ENCODE results near the gene BANP. TPM values are rescaled to one million over a fixed set of nuclear protein-coding genes. Genes with fewer than 3 reads are reported as not detected.
"Not testable (repeated sequence)": the region's sequence is repeated elsewhere in the genome, so short reads cannot be mapped to it uniquely, and the experiment has no call there.

Gene BANP
- total RNA-seq, 3 donors from 2014 or later, result 21.9 to 45.4 (median 32.4) TPM

DNA sequence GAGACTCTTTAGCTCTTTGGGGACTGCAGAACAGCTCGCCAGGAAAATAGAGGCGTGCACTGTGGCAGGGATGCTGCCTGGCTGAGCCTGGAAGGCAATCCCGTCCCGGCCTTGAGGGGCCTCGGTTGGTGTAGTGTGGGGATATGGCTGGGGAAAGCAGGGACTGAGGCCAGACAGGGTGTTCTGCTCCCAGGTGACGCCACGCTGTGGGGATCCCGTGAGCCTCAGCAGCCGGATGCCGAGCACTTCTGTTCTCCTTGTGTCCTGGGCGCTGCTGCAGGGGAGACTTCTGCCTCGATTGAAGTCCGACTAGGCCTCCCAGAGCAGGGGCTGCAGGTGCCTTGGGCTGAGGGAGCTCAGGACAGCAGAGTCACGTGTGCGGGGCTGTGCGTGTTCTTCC lies 72.6 kb downstream of the BANP start:
- H3K4me3 ChIP-seq, result no peak overlapping the region
- H3K27ac ChIP-seq, result no peak overlapping the region
- no peaks in the 10 kb centered on the region for H3K36me3 ChIP-seq
- intact Hi-C loops (cut with DNase I; ENCODE audit: low total_unique reads), result no loop called here
- DNase-seq (ENCODE audit: low spot score in 2 of 2), result peak in 1 of 2 donors; percentile 42
- H3K27me3 ChIP-seq, result no peaks in the 10 kb centered on the region
- TF ChIP-seq, protein P1, sequence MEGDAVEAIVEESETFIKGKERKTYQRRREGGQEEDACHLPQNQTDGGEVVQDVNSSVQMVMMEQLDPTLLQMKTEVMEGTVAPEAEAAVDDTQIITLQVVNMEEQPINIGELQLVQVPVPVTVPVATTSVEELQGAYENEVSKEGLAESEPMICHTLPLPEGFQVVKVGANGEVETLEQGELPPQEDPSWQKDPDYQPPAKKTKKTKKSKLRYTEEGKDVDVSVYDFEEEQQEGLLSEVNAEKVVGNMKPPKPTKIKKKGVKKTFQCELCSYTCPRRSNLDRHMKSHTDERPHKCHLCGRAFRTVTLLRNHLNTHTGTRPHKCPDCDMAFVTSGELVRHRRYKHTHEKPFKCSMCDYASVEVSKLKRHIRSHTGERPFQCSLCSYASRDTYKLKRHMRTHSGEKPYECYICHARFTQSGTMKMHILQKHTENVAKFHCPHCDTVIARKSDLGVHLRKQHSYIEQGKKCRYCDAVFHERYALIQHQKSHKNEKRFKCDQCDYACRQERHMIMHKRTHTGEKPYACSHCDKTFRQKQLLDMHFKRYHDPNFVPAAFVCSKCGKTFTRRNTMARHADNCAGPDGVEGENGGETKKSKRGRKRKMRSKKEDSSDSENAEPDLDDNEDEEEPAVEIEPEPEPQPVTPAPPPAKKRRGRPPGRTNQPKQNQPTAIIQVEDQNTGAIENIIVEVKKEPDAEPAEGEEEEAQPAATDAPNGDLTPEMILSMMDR (IDR thresholded peaks at IDR 0.05), result no peak
- TF ChIP-seq POLR2A (IDR thresholded peaks at IDR 0.05) (no peak), POLR2AphosphoS5 (IDR thresholded peaks at IDR 0.05) (no peak)
- no peaks in the 10 kb centered on the region for H3K9me3 ChIP-seq
- H3K4me1 ChIP-seq, result no peaks in the 10 kb centered on the region

DNA sequence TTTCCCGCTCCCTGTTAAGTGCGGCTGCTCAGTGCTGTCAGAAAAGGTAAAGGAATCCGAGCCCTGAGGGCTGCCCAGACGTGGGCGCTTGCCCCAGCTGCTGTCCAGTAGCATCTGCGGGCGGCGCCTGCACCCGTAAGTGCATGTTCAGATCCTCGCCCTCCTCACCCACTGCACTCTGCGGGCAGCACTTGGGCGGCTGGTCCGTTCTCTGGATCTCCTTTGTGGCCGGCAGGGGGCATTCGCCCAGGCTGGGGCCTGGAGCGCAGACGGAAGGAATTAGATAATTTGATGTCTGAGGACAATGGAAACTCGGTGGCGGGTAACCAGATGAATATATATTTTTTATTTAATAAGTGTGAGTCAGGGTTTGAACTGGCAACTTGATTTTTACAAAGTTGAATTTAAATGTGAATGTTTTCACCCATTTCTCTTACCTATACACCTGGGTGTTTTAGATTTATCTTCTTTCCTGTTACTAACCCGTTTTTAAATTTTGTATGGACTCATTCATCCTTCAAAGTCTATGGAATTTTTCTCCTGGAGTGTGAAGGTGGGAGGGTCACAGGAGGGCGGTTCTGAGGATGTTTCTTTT lies 73.4 kb downstream of the BANP start:
- TF ChIP-seq, protein P1 (IDR thresholded peaks at IDR 0.05), result peak in 2 of 3 donors; percentile 22 to 45
- H3K27me3 ChIP-seq; intact Hi-C loops (cut with DNase I; ENCODE audit: low total_unique reads); H3K36me3 ChIP-seq; H3K27ac ChIP-seq; H3K4me3 ChIP-seq; H3K9me3 ChIP-seq; H3K4me1 ChIP-seq: not testable (repeated sequence)
- DNase-seq (ENCODE audit: low spot score in 2 of 2), result peak in 1 of 2 donors; percentile 53

DNA sequence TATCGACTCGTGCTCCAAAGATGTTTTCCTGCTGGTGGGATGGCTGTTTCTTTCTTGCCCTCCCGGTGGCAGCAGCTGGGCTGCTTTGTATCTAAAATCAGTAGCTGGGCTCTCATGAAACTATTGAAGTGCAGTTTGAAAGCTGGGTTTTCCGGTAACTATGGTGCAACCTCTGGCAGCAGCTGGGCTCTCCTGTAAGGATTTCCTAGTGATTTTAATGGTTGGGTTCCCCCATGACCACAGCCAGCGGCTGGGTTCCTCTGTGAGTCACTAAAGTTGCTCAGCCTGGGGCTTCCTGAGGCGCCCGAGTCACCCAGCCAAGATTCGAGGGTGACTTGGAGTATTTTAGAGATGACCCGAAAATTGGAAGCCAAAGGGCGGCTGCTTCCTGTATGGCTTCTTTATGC lies 73.9 kb downstream of the BANP start:
- intact Hi-C loops (cut with DNase I; ENCODE audit: low total_unique reads); H3K9me3 ChIP-seq; H3K36me3 ChIP-seq; H3K4me3 ChIP-seq; H3K4me1 ChIP-seq; H3K27me3 ChIP-seq; H3K27ac ChIP-seq: not testable (repeated sequence)
- peak; percentile 39 to 51 for DNase-seq (ENCODE audit: low spot score in 2 of 2)

DNA sequence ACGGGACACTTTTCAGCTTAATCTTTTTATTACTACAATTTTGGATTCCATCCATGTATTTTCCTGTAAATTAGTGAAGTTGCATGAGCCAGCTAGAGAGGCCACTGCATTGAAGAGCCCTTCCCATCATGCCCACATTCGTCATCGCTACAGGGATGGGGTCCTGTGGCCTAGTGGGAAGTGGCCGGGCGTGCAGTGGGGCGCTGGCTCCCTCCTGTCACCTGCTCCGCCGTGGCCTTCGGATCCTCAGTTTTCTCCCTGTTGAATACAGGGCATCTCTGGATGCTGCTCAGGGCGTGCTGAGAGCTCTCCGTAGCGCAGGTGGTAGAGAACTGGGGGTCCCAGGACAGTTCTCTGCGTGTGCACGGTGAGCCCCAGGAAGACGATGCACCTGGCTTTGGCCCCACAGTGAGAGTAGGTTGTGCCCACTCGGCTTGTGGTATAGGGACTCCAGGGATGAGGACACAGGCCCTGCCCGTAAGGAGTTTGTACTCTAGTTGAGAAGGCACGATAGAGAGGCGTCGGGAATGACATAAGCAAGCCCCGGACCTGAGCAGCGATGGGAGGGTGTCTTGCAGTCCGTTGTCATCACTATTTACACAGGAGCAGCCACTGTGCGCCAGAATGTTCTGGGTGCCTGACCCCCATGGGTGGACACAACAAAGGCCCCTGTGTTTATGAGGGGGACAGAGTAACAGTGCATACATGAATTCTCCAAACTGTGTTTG lies 74.8 kb downstream of the BANP start:
- H3K4me3 ChIP-seq; H3K27me3 ChIP-seq; H3K4me1 ChIP-seq; H3K9me3 ChIP-seq; H3K27ac ChIP-seq; intact Hi-C loops (cut with DNase I; ENCODE audit: low total_unique reads); H3K36me3 ChIP-seq: not testable (repeated sequence)
- peak in 1 of 2 donors; percentile 14 for DNase-seq (ENCODE audit: low spot score in 2 of 2)

DNA sequence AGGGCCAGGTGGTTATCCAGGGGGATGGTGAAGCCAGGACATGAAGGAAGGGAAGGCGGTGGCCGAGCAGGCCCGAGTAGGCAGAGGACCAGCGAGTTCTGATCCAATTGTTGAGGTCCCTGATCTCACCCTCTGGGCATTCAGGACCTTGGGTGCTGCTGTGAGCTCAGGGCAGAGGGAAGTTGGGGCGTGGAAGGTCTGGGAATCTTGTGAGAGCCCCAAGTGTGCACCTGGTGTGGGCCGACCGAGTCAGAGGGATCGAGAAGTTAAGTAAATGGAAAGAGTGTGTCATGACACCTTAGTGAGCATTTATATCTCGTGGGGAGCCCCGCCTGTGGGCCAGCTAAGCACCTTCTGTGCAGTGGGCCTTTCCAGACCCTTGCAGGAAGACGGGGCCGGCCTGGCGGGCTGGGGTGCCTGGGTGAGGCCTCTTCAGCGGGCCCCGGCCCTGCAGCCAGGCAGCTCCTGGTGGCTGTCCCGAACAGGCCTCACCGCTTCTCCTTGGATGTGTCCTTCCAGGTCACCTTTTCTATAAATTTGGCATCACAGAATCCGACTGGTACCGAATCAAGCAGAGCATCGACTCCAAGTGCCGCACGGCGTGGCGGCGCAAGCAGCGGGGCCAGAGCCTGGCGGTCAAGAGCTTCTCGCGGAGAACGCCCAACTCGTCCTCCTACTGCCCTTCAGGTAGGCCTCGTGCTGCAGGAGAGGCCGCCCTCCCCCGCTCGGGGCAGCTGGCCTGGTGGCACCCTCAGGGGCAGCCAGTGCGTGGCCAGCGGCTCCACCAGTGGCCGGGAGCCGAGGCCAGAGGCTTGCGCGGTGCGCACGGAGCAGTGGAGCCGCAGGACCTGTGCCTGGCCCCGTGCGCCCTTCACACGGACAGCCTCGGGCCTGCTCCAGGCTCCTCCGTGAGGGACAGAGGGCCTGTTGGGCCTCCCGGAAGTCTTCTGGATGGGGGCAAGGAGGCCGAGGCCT lies 76.0 kb downstream of the BANP start:
- H3K4me3 ChIP-seq, result no peak overlapping the region
- H3K27ac ChIP-seq, result no peak overlapping the region
- intact Hi-C loops (cut with DNase I; ENCODE audit: low total_unique reads), result no loop called here
- H3K9me3 ChIP-seq, result no peaks in the 10 kb centered on the region
- DNase-seq (ENCODE audit: low spot score in 2 of 2), result peak in 1 of 2 donors; percentile 25
- TF ChIP-seq POLR2AphosphoS5 (IDR thresholded peaks at IDR 0.05) (no peak), POLR2A (IDR thresholded peaks at IDR 0.05) (no peak)
- TF ChIP-seq, protein P1 (IDR thresholded peaks at IDR 0.05), result no peak
- no peaks in the 10 kb centered on the region for H3K36me3 ChIP-seq
- no peaks in the 10 kb centered on the region for H3K4me1 ChIP-seq
- no peaks in the 10 kb centered on the region for H3K27me3 ChIP-seq

DNA sequence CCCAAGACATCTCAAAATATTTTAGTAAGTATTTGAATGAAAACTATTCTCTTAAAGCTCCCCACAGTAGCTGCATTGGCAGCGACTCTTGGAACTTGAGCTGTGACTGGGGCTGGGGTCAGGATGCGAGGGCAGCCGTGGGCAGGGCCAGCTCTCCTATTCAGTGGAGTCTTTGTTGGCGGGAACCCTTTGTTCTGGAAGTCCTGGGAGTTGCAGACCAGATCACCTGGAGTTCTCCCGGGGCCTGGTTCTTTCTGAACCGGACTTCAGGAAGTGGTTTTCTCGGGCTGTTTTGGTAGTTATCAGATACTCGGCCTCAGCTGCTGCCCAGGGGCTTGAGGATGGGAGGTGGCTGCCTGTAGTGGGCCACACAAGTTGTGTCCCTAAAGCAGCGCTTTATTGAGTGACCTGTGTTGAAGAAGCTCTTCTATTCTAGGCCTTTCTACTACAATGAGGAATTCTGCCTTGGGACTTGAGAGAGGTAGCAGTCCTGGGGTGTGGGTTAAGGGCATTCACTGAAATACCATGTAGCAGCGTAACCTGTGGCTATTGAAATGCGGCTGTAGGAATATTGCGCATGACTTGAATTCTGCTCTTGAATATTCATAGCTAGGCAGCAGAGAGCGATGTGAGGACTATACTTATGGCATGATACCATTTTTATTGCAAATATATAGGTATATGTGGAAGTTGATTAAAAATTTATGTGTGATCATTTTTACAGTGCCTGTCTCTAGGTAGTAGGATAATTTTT lies 77.1 kb downstream of the BANP start:
- H3K27ac ChIP-seq; H3K27me3 ChIP-seq; H3K4me3 ChIP-seq; H3K4me1 ChIP-seq; intact Hi-C loops (cut with DNase I; ENCODE audit: low total_unique reads); H3K9me3 ChIP-seq; H3K36me3 ChIP-seq: not testable (repeated sequence)
- DNase-seq (ENCODE audit: low spot score in 2 of 2), result peak in 1 of 2 donors; percentile 9

Measured in breast epithelium (tissue), 4 donors.